T-cell (primary cell): ENCODE measurements around the gene AHRR. TPM values are rescaled to one million over a fixed set of nuclear protein-coding genes. Genes with fewer than 3 reads are reported as not detected.
A peak's percentile ranks its signal among the peaks of the same experiment; 100 is the strongest.
"Not testable (repeated sequence)": the region's sequence is repeated elsewhere in the genome, so short reads cannot be mapped to it uniquely, and the experiment has no call there.

ENCODE experiments used
- ATAC-seq, 4 experiments: fragments of 200-7000 bp in 3 of 4; fragments of 150-1000 bp in 1 of 4; cut with Tn5 transposase; replicated peaks in 1 of 4; 1 replicate in 3 of 4; 2 replicates in 1 of 4; pipeline ENCODE4 v1.10.0; 2021; ENCODE audit warnings: moderate library complexity in 3 of 4, mild to moderate bottlenecking in 2 of 4, moderate number of reproducible peaks in 1 of 4
- CTCF ChIA-PET, 2 donors: fragments of 300-600 bp; sonication (Branson Sonifier 250); formaldehyde crosslinking; loops; one replicate each; lab custom pipeline; 2022; ENCODE audit warnings: antibody characterized with exemption in 2 of 2; lab: Charles Lee
- POLR2A ChIA-PET, 2 donors: fragments of 300-600 bp; sonication (Branson Sonifier 250); formaldehyde crosslinking; loops; one replicate each; lab custom pipeline; 2022; ENCODE audit warnings: antibody characterized with exemption in 2 of 2; lab: Charles Lee
- DNase-seq, 35 experiments: peaks; one replicate each; pipeline versions ENCODE4 v3.0.0 to v3.0.0-alpha.2; 2013 to 2023
- H3K27ac ChIP-seq: one replicate; pipeline ENCODE4 v1.5.1; 2013; ENCODE audit warnings: low read length
- H3K27me3 ChIP-seq, 2 experiments: replicated peaks in 1 of 2; 1 replicate in 1 of 2; 2 replicates in 1 of 2; pipeline versions ENCODE4 v1.6.1 to v1.7.0; 2013; ENCODE audit warnings: low read length in 1 of 2, mixed read lengths in 1 of 2; ENCODE audit not compliant: control insufficient read depth in 2 of 2, insufficient read depth in 2 of 2; ENCODE audit errors: extremely low read depth in 1 of 2
- H3K36me3 ChIP-seq, 2 donors: 1 replicate in 1 of 2; 2 replicates in 1 of 2; pipeline versions ENCODE4 v1.6.1 to v1.7.0; 2013; ENCODE audit warnings: low read length in 1 of 2; ENCODE audit not compliant: control insufficient read depth in 2 of 2, insufficient read depth in 1 of 2; ENCODE audit errors: extremely low read depth in 1 of 2
- H3K4me1 ChIP-seq, 2 experiments: 1 replicate in 1 of 2; 2 replicates in 1 of 2; pipeline versions ENCODE4 v1.6.1 to v1.7.0; 2013; ENCODE audit warnings: low read length in 2 of 2, mixed read lengths in 1 of 2; ENCODE audit not compliant: insufficient read depth in 2 of 2, control insufficient read depth in 1 of 2; ENCODE audit errors: extremely low read depth in 1 of 2
- H3K4me3 ChIP-seq, 2 donors: 1 replicate in 1 of 2; 2 replicates in 1 of 2; pipeline versions ENCODE4 v1.5.1 to v1.7.0; 2013; ENCODE audit warnings: mild to moderate bottlenecking in 2 of 2, low read length in 1 of 2, moderate library complexity in 1 of 2; ENCODE audit not compliant: control insufficient read depth in 1 of 2; ENCODE audit errors: extremely low read depth in 1 of 2
- H3K9me3 ChIP-seq: 2 replicates; pipeline ENCODE4 v1.7.0; 2013
- H3K27ac Mint-ChIP-seq, 2 donors: one replicate each; pipeline ENCODE4 v1.8.0; 2020 to 2021; ENCODE audit warnings: mild to moderate bottlenecking in 2 of 2, mixed read lengths in 2 of 2
- H3K27me3 Mint-ChIP-seq, 2 donors: one replicate each; pipeline ENCODE4 v1.8.0; 2021 to 2022; ENCODE audit warnings: mixed read lengths in 2 of 2
- H3K36me3 Mint-ChIP-seq: one replicate; pipeline ENCODE4 v1.8.0; 2021; ENCODE audit warnings: mixed read lengths
- H3K4me1 Mint-ChIP-seq, 3 donors: one replicate each; pipeline ENCODE4 v1.8.0; 2020 to 2022; ENCODE audit warnings: mixed read lengths in 3 of 3, mild to moderate bottlenecking in 1 of 3
- H3K4me3 Mint-ChIP-seq, 3 donors: one replicate each; pipeline ENCODE4 v1.8.0; 2020 to 2022; ENCODE audit warnings: mild to moderate bottlenecking in 3 of 3, mixed read lengths in 3 of 3, moderate library complexity in 3 of 3
- H3K9me3 Mint-ChIP-seq, 3 donors: one replicate each; pipeline ENCODE4 v1.8.0; 2020 to 2022; ENCODE audit warnings: mixed read lengths in 3 of 3
- WGBS: methylation state at CpG from one replicate; pipeline ENCODE4 v1.1.5; 2013; ENCODE audit warnings: missing lambda C conversion rate; ENCODE audit not compliant: insufficient coverage; 5-methylcytosine and 5-hydroxymethylcytosine counted together
- total RNA-seq, 35 experiments: library from RNA in 6 of 35; stranded (reverse) in 6 of 35; fragments of 120-200 nt in 1 of 35; gene quantifications; one replicate each; pipeline versions ENCODE4 v1.2.1 to v1.2.4 and lab custom pipeline; 2013 to 2026

AHRR gene
- total RNA-seq, 5 donors from 2014 or later (not counting 1 experiment from before 2014, with no cell fraction given) = 0.55 to 13.5 (median 3.4) TPM

GRCh38 chr5:279051-279665 lies 42.4 kb upstream of the AHRR start:
- peaks cover 0 to 23% of the 10 kb centered on the region in 2 experiments for H3K4me1 ChIP-seq
- H3K4me3 ChIP-seq, H3K9me3 ChIP-seq, ATAC-seq, H3K27ac Mint-ChIP-seq, H3K4me3 Mint-ChIP-seq, DNase-seq, H3K27ac ChIP-seq, CTCF ChIA-PET, H3K27me3 Mint-ChIP-seq, H3K9me3 Mint-ChIP-seq, H3K27me3 ChIP-seq: not testable (repeated sequence)
- H3K36me3 ChIP-seq = peaks cover 5 to 12% of the 10 kb centered on the region in 2 donors
- POLR2A ChIA-PET = interaction anchor here in 1 of 2 donors (0.6 kb wide), 1 partner anchor 253 kb away, joined by 3 read pairs; no protein-coding TSS in a partner anchor
- H3K36me3 Mint-ChIP-seq = peaks cover 44% of the 10 kb centered on the region
- H3K4me1 Mint-ChIP-seq = peaks cover 66 to 71% (median 69%) of the 10 kb centered on the region in 3 donors
- 87% methylated on average over 7 of the region's 14 CpGs for WGBS

- no peak overlapping the region for H3K27ac Mint-ChIP-seq
- no peak overlapping the region for H3K4me3 Mint-ChIP-seq
- H3K9me3 Mint-ChIP-seq = no peaks in the 10 kb centered on the region
- peaks cover 54 to 58% (median 57%) of the 10 kb centered on the region in 3 donors for H3K4me1 Mint-ChIP-seq
- ChIA-PET CTCF (no interaction called here), POLR2A (no interaction called here)
- no peak overlapping the region for H3K4me3 ChIP-seq
- H3K36me3 Mint-ChIP-seq = peaks cover 41% of the 10 kb centered on the region
- no peaks in the 10 kb centered on the region for H3K27me3 ChIP-seq
- no peaks in the 10 kb centered on the region for H3K9me3 ChIP-seq
- DNase-seq = no peak
- H3K4me1 ChIP-seq = peaks cover 0 to 11% of the 10 kb centered on the region in 2 experiments
- no peaks in the 10 kb centered on the region for H3K27me3 Mint-ChIP-seq
- H3K27ac ChIP-seq = no peak overlapping the region
- peaks cover 4 to 26% of the 10 kb centered on the region in 2 donors for H3K36me3 ChIP-seq
- no peak for ATAC-seq
- 90% methylated on average over 13 of the region's 14 CpGs for WGBS
These were observed 35.4 kb upstream of the AHRR start for GRCh38 chr5:285991-286557.

- H3K9me3 ChIP-seq, ATAC-seq, CTCF ChIA-PET, DNase-seq, H3K4me1 ChIP-seq, POLR2A ChIA-PET, H3K4me3 Mint-ChIP-seq, H3K27ac ChIP-seq, H3K4me3 ChIP-seq, H3K27me3 Mint-ChIP-seq, H3K27me3 ChIP-seq, H3K27ac Mint-ChIP-seq, H3K9me3 Mint-ChIP-seq: not testable (repeated sequence)
- WGBS = no CpG with 5 or more reads among the region's 13 CpGs
- Mint-ChIP-seq H3K36me3 (peaks cover 26% of the 10 kb centered on the region), H3K4me1 (peaks cover 27 to 34% (median 31%) of the 10 kb centered on the region in 3 donors)
- H3K36me3 ChIP-seq = peaks cover 4 to 18% of the 10 kb centered on the region in 2 donors
These were observed 31.3 kb upstream of the AHRR start for GRCh38 chr5:290200-290599.

- CTCF ChIA-PET, H3K36me3 ChIP-seq, H3K27ac ChIP-seq, H3K4me3 ChIP-seq, H3K27me3 ChIP-seq, H3K27ac Mint-ChIP-seq, H3K9me3 ChIP-seq, POLR2A ChIA-PET, DNase-seq, H3K27me3 Mint-ChIP-seq, H3K9me3 Mint-ChIP-seq, H3K4me1 ChIP-seq, ATAC-seq, H3K4me3 Mint-ChIP-seq: not testable (repeated sequence)
- WGBS = 100% methylated on average over 6 of the region's 10 CpGs
- peaks cover 26 to 27% (median 27%) of the 10 kb centered on the region in 3 donors for H3K4me1 Mint-ChIP-seq
- H3K36me3 Mint-ChIP-seq = peaks cover 25% of the 10 kb centered on the region
These were observed 30.2 kb upstream of the AHRR start for GRCh38 chr5:291345-291744.

- peaks cover 0 to 13% of the 10 kb centered on the region in 2 experiments for H3K4me1 ChIP-seq
- DNase-seq, H3K27ac Mint-ChIP-seq, CTCF ChIA-PET, H3K4me3 ChIP-seq, POLR2A ChIA-PET, H3K27ac ChIP-seq, H3K36me3 ChIP-seq, H3K27me3 ChIP-seq, H3K9me3 Mint-ChIP-seq, H3K9me3 ChIP-seq, ATAC-seq, H3K27me3 Mint-ChIP-seq, H3K4me3 Mint-ChIP-seq: not testable (repeated sequence)
- Mint-ChIP-seq H3K36me3 (peaks cover 18% of the 10 kb centered on the region), H3K4me1 (peaks cover 31 to 35% (median 34%) of the 10 kb centered on the region in 3 donors)
- WGBS = 98% methylated on average over 11 of the region's 17 CpGs
These were observed 26.7 kb upstream of the AHRR start for GRCh38 chr5:294788-295187.

GRCh38 chr5:296207-296606 lies 25.3 kb upstream of the AHRR start:
- H3K27ac ChIP-seq, H3K27me3 ChIP-seq, DNase-seq, H3K27me3 Mint-ChIP-seq, H3K36me3 ChIP-seq, H3K4me3 ChIP-seq, H3K9me3 Mint-ChIP-seq, CTCF ChIA-PET, POLR2A ChIA-PET, H3K9me3 ChIP-seq, ATAC-seq: not testable (repeated sequence)
- peak overlapping the region in 1 of 3 donors; percentile 67 for H3K4me3 Mint-ChIP-seq
- peak overlapping the region in 1 of 2 donors; percentile 64 for H3K27ac Mint-ChIP-seq
- 70% methylated on average over 8 of the region's 10 CpGs for WGBS
- H3K4me1 ChIP-seq = peaks cover 0 to 15% of the 10 kb centered on the region in 2 experiments
- peaks cover 16% of the 10 kb centered on the region for H3K36me3 Mint-ChIP-seq
- peaks cover 34 to 36% (median 35%) of the 10 kb centered on the region in 3 donors for H3K4me1 Mint-ChIP-seq
